ENCODE measurements around the gene VWF. TPM values are rescaled to one million over a fixed set of nuclear protein-coding genes. Genes with fewer than 3 reads are reported as not detected.
"Not testable (repeated sequence)": the region's sequence is repeated elsewhere in the genome, so short reads cannot be mapped to it uniquely, and the experiment has no call there.

Gene VWF
- total RNA-seq, 2 donors from 2014 or later, result 20.9 to 63.2 TPM

GRCh38 chr12:6106218-6106617 is 18.3 kb downstream of the VWF start:
- Histone ChIP-seq H3K4me1 (no peaks in the 10 kb centered on the region), H3K9ac (ENCODE audit: low read depth in 2 of 2, low read length in 2 of 2) (no peak overlapping the region), H3K36me3 (no peaks in the 10 kb centered on the region), H3K27me3 (no peaks in the 10 kb centered on the region), H3K4me3 (no peak overlapping the region), H3K9me3 (no peaks in the 10 kb centered on the region), H3K27ac (no peak overlapping the region)
- intact Hi-C loops (cut with DNase I), result no loop called here
- no peak for TF ChIP-seq CTCF (IDR thresholded peaks at IDR 0.05)
- DNase-seq, result no peak

- no peak for TF ChIP-seq CTCF (IDR thresholded peaks at IDR 0.05)
- Histone ChIP-seq H3K9me3 (no peaks in the 10 kb centered on the region), H3K27me3 (no peaks in the 10 kb centered on the region), H3K36me3 (no peaks in the 10 kb centered on the region), H3K27ac (no peak overlapping the region), H3K9ac (ENCODE audit: low read depth in 2 of 2, low read length in 2 of 2) (no peak overlapping the region), H3K4me1 (no peaks in the 10 kb centered on the region), H3K4me3 (no peak overlapping the region)
- intact Hi-C loops (cut with DNase I), result no loop called here
- DNase-seq, result no peak
Measured at GRCh38 chr12:6104842-6105241, 19.6 kb downstream of the VWF start.

GRCh38 chr12:6104027-6104426 is 20.4 kb downstream of the VWF start:
- intact Hi-C loops (cut with DNase I), result no loop called here
- no peaks in the 10 kb centered on the region for H3K9me3 ChIP-seq
- H3K4me1 ChIP-seq, result no peaks in the 10 kb centered on the region
- no peak overlapping the region for H3K27ac ChIP-seq
- no peaks in the 10 kb centered on the region for H3K36me3 ChIP-seq
- no peak overlapping the region for H3K9ac ChIP-seq (ENCODE audit: low read depth in 2 of 2, low read length in 2 of 2)
- no peaks in the 10 kb centered on the region for H3K27me3 ChIP-seq
- TF ChIP-seq CTCF (IDR thresholded peaks at IDR 0.05), result no peak
- H3K4me3 ChIP-seq, result no peak overlapping the region
- no peak for DNase-seq

- H3K9me3 ChIP-seq; H3K27ac ChIP-seq; H3K36me3 ChIP-seq; DNase-seq; H3K4me3 ChIP-seq; intact Hi-C loops (cut with DNase I); H3K27me3 ChIP-seq; H3K9ac ChIP-seq (ENCODE audit: low read depth in 2 of 2, low read length in 2 of 2); H3K4me1 ChIP-seq: not testable (repeated sequence)
Measured at GRCh38 chr12:6102021-6102420, 22.4 kb downstream of the VWF start.

GRCh38 chr12:6099316-6099715 is 25.2 kb downstream of the VWF start:
- no peaks in the 10 kb centered on the region for H3K36me3 ChIP-seq
- H3K27me3 ChIP-seq, result no peaks in the 10 kb centered on the region
- intact Hi-C loops (cut with DNase I), result no loop called here
- no peak for TF ChIP-seq CTCF (IDR thresholded peaks at IDR 0.05)
- no peak overlapping the region for H3K27ac ChIP-seq
- no peak for DNase-seq
- no peaks in the 10 kb centered on the region for H3K4me1 ChIP-seq
- H3K9me3 ChIP-seq, result no peaks in the 10 kb centered on the region
- no peak overlapping the region for H3K9ac ChIP-seq (ENCODE audit: low read depth in 2 of 2, low read length in 2 of 2)
- no peak overlapping the region for H3K4me3 ChIP-seq

- H3K4me3 ChIP-seq, result no peak overlapping the region
- no peaks in the 10 kb centered on the region for H3K36me3 ChIP-seq
- TF ChIP-seq CTCF (IDR thresholded peaks at IDR 0.05), result no peak
- no peak for DNase-seq
- no peak overlapping the region for H3K9ac ChIP-seq (ENCODE audit: low read depth in 2 of 2, low read length in 2 of 2)
- peaks cover 4% of the 10 kb centered on the region for H3K4me1 ChIP-seq
- no peak overlapping the region for H3K27ac ChIP-seq
- intact Hi-C loops (cut with DNase I), result no loop called here
- H3K9me3 ChIP-seq, result no peaks in the 10 kb centered on the region
- H3K27me3 ChIP-seq, result no peaks in the 10 kb centered on the region
Measured at GRCh38 chr12:6097411-6097810, 27.1 kb downstream of the VWF start.

Measured in colonic mucosa (tissue), 4 donors.